ENCODE measurements around the gene DOCK8. TPM values are rescaled to one million over a fixed set of nuclear protein-coding genes. Genes with fewer than 3 reads are reported as not detected.

Gene DOCK8
- total and polyA plus RNA-seq, 2 experiments from 2014 or later = 0.94 to 1.2 TPM

GRCh38 chr9:389159-389558 lies 174.5 kb downstream of the DOCK8 start (continued):
- TF ChIP-seq, protein P1, sequence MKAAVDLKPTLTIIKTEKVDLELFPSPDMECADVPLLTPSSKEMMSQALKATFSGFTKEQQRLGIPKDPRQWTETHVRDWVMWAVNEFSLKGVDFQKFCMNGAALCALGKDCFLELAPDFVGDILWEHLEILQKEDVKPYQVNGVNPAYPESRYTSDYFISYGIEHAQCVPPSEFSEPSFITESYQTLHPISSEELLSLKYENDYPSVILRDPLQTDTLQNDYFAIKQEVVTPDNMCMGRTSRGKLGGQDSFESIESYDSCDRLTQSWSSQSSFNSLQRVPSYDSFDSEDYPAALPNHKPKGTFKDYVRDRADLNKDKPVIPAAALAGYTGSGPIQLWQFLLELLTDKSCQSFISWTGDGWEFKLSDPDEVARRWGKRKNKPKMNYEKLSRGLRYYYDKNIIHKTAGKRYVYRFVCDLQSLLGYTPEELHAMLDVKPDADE (IDR thresholded peaks at IDR 0.05) = no peak
- TF ChIP-seq NANOG (IDR thresholded peaks at IDR 0.05; ENCODE audit: borderline replicate concordance) (no peak), ZNF331 (CRISPR knock-in tag; IDR thresholded peaks at IDR 0.05; ENCODE audit: low read depth) (no peak)
- TF ChIP-seq, protein P2, sequence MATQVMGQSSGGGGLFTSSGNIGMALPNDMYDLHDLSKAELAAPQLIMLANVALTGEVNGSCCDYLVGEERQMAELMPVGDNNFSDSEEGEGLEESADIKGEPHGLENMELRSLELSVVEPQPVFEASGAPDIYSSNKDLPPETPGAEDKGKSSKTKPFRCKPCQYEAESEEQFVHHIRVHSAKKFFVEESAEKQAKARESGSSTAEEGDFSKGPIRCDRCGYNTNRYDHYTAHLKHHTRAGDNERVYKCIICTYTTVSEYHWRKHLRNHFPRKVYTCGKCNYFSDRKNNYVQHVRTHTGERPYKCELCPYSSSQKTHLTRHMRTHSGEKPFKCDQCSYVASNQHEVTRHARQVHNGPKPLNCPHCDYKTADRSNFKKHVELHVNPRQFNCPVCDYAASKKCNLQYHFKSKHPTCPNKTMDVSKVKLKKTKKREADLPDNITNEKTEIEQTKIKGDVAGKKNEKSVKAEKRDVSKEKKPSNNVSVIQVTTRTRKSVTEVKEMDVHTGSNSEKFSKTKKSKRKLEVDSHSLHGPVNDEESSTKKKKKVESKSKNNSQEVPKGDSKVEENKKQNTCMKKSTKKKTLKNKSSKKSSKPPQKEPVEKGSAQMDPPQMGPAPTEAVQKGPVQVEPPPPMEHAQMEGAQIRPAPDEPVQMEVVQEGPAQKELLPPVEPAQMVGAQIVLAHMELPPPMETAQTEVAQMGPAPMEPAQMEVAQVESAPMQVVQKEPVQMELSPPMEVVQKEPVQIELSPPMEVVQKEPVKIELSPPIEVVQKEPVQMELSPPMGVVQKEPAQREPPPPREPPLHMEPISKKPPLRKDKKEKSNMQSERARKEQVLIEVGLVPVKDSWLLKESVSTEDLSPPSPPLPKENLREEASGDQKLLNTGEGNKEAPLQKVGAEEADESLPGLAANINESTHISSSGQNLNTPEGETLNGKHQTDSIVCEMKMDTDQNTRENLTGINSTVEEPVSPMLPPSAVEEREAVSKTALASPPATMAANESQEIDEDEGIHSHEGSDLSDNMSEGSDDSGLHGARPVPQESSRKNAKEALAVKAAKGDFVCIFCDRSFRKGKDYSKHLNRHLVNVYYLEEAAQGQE (IDR thresholded peaks at IDR 0.05; ENCODE audit: unreplicated experiment) = no peak

DNA sequence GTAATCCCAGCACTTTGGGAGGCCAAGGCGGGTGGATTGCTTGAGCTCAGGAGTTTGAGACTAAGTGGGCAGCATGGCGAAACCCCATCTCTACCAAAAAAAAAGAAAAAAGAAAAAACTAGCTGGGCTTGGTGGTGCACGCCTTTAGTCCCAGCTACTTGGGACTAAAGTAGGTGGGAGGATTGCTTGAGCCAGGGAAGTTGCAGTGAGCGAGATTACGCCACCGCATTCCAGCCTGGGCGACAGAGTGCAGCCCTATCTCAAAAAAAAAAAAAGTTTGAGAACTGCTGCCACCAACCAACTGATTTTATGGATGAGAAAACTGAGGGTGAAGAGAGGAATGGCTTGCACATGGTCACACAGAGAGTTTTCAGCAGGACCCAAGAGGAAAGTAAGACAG lies 175.1 kb downstream of the DOCK8 start:
- peaks cover 30% of the 10 kb centered on the region for H3K4me1 ChIP-seq (ENCODE audit: insufficient read depth)
- H3K4me1 Mint-ChIP-seq = peaks cover 27% of the 10 kb centered on the region
- ATAC-seq (no peak; the same call in 2 of the 3 replicates), DNase-seq (ENCODE audit: low spot score) (no peak)
- H3K27ac ChIP-seq (ENCODE audit: low read depth) = no peak overlapping the region
- H3K36me3 Mint-ChIP-seq (ENCODE audit: low read depth) = no peaks in the 10 kb centered on the region
- H3K4me3 Mint-ChIP-seq = no peak overlapping the region
- H3K79me2 ChIP-seq (replicated peaks; ENCODE audit: insufficient read depth) = no peaks in the 10 kb centered on the region
- H3K9me2 ChIP-seq (ENCODE audit: insufficient read depth) = peaks cover 7% of the 10 kb centered on the region; the same call in 1 of the 2 replicates
- no peaks in the 10 kb centered on the region for H3F3A ChIP-seq (replicated peaks; ENCODE audit: low read depth)
- H3K4me3 ChIP-seq = no peak overlapping the region
- no peaks in the 10 kb centered on the region for H3K27me3 ChIP-seq (ENCODE audit: insufficient read depth)
- H4K20me1 ChIP-seq (replicated peaks; ENCODE audit: insufficient read depth) = no peaks in the 10 kb centered on the region
- H3K27me3 Mint-ChIP-seq (ENCODE audit: insufficient read depth, low read depth, poor library complexity) = no peaks in the 10 kb centered on the region
- H3K36me3 ChIP-seq (ENCODE audit: insufficient read depth) = no peaks in the 10 kb centered on the region
- peak overlapping the region; percentile 2; the same call in 1 of the 2 replicates for H3K4me2 ChIP-seq
- H2AFZ ChIP-seq = peak overlapping the region; percentile 63
- H3K27ac Mint-ChIP-seq = no peak overlapping the region
- H3K9me3 Mint-ChIP-seq = no peaks in the 10 kb centered on the region
- TF ChIP-seq CREB1 (CRISPR knock-in tag; IDR thresholded peaks at IDR 0.05; ENCODE audit: low read depth) (no peak), ZNF462 (CRISPR knock-in tag; IDR thresholded peaks at IDR 0.05) (no peak), STAT1 (IDR thresholded peaks at IDR 0.05; ENCODE audit: unreplicated experiment) (no peak), EZH2phosphoT487 (IDR thresholded peaks at IDR 0.05; ENCODE audit: unreplicated experiment) (no peak)
- TF ChIP-seq, protein P3, sequence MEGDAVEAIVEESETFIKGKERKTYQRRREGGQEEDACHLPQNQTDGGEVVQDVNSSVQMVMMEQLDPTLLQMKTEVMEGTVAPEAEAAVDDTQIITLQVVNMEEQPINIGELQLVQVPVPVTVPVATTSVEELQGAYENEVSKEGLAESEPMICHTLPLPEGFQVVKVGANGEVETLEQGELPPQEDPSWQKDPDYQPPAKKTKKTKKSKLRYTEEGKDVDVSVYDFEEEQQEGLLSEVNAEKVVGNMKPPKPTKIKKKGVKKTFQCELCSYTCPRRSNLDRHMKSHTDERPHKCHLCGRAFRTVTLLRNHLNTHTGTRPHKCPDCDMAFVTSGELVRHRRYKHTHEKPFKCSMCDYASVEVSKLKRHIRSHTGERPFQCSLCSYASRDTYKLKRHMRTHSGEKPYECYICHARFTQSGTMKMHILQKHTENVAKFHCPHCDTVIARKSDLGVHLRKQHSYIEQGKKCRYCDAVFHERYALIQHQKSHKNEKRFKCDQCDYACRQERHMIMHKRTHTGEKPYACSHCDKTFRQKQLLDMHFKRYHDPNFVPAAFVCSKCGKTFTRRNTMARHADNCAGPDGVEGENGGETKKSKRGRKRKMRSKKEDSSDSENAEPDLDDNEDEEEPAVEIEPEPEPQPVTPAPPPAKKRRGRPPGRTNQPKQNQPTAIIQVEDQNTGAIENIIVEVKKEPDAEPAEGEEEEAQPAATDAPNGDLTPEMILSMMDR (conservative IDR thresholded peaks at IDR 0.05; ENCODE audit: low read depth in 2 of 2) = no peak

All from GM23338 (cell line).